HG03558 (cell line): ENCODE results near the gene ACYP2.
A peak's percentile ranks its signal among the peaks of the same experiment; 100 is the strongest.
"Not testable (repeated sequence)": the region's sequence is repeated elsewhere in the genome, so short reads cannot be mapped to it uniquely, and the experiment has no call there.

Experiments
- ATAC-seq: cut with Tn5 transposase; IDR thresholded peaks from one replicate; pipeline ENCODE4 v1.9.1; 2021; ENCODE audit warnings: moderate number of reproducible peaks; ENCODE audit not compliant: unreplicated experiment; ENCODE audit errors: extremely low read depth

ACYP2 gene

DNA sequence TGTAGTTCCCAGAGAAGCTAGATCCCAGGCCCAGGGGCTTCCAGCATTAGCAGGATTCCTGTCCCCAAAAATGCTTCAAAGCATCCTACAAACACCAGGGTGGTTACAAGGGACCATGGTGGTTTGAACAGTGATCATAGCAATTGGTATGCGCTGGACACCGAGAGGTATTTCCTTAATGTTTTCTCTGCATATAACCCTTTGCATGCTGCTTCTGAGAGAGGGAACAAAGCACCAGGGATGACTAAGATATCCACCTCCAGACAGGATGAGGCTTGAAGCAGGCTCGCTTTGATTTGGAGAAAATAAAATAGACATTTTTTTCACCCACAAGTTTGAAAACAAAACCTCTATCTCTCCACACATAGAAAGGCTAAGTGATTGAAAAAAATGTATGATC is 191.1 kb downstream of the ACYP2 start:
- no peak for ATAC-seq

DNA sequence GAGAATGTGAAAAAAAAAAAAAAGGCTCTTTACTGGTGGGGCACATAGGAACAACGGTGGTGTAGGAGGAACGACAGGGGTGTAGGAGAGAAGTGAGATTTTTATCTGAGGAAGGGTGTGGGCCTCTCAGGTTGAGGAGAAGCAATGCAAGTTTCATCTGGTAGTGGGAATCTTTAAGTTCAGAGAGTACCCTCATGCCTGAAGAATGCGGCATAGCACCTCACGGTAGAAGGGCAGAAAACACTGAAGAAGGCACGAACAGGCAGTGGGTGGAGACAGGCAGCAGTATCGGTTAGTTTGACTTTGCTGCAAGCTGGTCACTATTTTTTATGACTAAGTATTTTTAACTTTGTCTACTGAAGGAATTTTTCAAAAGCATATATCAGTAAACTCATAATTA is 192.8 kb downstream of the ACYP2 start:
- no peak for ATAC-seq

DNA sequence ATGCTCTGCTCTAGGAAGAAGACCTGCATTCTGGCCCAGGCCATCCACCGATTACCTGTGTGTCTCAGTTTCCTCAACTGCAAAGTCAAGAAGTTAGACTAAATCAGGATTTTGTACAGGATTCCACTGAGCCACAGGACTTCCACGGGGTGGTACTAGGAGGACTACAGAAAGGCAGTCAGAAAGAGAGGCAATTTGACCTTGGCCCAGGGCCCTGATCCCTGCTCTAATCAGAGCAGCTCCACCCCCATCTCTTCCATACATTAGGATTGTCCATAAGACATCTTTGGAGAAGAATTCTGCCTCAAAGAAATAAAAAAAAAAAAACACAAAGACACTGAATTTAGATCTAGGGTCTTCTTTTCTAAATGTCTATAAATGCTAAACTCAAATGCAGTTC is 193.4 kb downstream of the ACYP2 start:
- no peak for ATAC-seq

DNA sequence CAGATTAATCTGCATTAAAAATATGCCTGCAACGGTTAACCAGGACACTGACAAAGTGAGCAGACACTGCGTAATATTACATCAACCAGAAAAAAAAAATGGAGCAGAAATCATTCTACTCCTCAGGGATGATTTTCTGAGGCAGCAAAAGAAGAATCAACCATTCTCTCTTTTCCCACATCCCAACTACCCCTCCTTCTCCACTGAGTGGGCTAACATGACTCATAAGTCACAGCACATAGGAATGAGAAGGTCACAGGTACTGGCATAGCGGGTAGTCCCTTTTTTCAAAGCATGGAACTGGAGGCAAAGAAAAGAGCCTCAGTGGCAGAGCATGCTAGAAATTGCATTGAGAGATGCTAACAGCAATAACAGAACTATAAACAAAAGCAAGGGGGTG is 194.9 kb downstream of the ACYP2 start:
- no peak for ATAC-seq

DNA sequence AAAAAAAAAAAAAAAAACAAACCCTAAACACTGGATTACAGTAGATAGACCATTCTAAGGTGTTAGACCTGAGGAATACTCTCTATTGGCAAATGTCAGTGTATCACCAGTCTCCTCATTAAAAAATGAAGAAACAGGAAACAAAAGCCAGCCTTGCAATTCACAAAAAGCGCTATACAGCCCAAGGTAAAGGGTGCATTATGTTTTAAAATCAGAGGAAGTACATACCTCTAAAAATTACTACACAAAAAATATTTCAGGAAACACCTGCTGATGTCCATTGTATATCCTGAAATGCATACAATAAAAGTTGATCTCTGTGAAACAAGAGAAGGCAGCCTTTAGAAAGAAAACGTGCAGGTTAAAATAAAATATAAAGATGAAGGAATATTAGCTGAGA is 195.5 kb downstream of the ACYP2 start:
- ATAC-seq = no peak

DNA sequence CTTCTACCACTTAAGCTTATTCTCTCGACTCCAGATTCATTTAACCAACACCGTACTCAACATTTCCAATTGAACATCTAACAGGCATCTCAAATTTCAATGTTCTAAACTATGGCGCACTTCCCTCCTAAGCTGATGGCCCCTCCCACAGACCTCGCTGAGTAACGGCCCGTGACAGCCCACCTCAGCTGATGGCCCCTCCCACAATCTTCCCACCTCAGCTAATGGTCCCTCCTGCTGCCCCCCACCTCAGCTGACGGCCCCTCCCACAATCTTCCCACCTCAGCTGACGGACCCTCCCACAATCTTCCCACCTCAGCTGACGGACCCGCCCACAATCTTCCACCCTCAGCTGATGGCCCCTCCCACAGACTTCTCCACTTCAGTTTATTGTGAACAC is 197.7 kb downstream of the ACYP2 start:
- ATAC-seq = no peak

DNA sequence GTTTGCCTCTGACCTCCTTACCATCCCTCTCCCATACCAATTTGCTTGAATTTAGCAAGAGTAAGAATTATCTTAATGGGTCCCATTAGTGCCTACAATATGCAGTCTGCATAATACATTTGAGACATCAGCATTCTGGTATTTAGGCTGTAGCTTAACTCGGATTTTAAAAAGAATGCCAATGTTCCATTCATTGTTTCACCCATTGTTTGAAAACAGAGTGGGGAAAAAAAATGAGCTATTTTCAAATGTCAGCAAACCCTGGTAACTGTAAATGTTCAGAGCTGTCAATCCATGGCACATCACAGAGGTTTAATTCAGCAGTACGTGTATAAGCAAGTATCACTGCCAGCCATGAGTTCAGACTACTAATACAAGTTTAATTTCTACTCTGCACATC is 202.6 kb downstream of the ACYP2 start:
- no peak for ATAC-seq

DNA sequence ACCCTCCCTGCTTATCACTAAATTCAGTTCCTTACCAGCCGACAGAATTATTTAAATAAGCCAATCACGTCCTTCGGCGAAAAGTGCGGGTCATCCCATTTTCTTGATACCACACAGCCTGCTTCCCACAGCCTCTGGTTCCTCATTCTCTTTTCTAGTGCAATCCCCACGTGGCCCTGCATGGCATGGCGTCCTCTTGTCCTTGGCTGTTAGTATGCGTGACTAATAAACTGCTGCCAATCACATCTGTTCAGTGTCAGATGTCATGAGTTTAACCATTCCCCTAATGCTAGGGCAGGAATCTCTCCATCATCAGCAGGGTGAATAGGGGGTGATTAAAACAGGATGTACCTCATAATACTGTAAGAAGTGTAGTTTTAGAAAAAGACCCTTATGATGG is 203.4 kb downstream of the ACYP2 start:
- ATAC-seq = no peak

DNA sequence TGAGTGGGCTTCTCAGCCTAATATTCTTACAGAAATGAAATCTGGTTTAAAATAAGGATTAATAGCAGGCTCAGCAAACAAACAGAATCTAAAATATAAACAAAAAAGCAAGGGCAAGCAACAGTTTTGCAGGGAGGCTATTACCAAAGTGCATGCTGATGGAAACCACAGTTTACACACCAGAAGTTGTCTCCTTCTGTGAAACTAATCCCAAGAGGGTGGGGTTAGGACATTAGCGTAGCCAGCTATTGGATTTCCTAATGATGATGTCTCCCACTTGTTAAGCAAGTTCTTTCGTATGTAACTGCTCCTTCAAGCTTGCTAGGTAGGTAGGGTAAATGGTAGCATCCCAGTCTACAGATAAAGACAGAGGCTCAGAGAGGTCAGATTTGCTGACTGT is 205.6 kb downstream of the ACYP2 start:
- no peak for ATAC-seq

DNA sequence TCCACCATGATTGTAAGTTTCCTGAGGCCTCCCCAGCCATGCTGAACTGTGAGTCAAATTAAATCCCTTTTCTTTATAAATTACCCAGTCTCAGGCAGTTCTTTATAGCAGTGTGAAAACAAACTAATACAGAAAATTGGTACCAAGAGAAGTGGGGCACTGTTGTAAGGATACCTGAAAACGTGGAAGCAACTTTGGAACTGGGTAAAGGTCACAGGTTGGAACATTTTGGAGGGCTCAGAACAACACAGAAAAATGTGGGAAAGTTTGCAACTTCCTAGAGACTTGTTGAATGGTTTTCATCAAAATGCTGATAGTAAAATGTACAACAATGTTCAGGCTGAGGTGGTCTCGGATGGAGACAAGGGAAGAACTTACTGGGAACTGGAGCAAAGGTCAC is 209.1 kb downstream of the ACYP2 start:
- ATAC-seq = not testable (repeated sequence)

DNA sequence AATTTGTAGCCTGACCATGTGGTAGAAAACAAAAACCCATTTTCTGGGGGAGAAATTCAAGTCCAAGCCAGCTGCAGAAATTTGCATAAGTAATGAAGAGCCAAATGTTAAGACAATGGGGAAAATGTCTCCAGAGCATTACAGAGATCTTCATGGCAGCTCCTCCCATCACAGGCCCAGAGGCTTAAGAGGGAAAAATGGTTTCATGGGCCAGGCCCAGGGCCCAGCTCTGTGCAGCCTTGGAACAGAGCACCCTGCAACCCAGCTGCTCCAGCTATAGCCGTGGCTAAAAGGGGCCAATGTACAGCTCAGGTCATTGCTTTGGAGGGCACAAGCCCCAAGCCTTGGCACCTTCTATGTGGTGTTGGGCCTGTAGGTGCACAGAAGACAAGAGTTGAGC is 209.7 kb downstream of the ACYP2 start:
- ATAC-seq = no peak

DNA sequence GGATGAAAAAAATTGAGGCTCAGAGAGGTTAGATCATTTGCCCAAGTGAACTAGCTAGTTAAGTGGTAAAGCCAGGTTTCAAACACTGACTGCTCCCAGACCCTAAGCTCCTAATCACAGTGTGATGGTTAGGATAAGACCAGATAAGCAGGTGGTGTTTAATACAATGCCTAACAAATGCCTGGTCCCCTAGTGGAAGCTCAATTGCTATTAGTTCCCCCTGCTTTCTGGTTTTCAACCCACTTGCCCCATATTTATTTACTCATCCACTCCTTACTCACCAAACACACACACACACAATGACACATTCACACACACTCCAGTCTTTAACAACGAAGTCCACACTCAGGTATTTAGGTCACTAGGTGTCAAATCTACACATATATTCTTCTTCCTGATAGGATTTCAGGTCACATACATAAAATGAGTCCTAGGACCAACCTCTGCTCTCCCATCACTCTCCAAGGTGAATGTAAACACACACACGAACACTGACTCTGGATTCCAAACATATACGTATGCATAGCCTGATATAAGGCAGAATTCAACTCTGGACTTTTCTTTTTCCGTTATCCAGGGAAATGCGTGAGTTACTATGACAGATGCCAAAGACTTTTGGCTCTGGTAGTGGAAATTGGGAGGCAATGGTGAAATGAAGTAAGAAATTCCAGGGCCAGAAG is 214.2 kb downstream of the ACYP2 start:
- ATAC-seq = no peak

DNA sequence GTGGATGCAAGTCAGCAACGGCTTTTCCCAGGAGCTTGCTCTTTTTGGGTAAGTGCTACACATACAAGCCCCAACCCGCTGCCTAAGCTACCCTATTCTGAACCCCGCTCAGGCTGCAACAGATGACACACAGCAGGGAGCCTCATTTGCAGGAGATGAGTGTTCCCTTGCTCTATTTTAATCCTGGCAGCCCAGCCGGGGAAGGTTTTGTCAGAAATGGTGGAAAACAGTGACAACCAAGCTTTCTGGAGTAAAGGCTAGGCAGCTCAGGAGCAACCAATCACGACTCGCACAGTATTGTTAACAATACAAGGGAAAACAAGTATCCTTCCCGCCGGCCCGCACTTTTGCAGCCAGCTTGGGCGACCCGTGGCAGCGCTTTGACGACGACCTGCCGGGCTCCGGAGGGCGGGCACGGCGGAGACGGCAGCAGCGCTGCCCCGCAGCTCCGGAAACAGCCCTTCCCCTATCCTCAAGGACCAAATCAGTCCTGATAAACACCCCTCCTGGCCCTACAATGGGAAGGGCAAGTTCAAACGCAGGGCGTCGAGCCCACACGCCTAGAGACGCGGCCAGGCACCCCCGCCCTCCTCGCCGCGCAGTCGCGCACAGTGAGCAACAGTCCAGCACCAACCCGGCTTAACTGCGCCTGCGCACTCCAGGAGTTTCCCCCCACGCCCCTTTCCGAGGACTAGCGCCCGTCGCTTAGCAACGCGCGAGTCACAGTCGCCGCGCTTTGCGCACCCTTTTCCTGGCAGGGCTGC is 214.9 kb downstream of the ACYP2 start:
- ATAC-seq = peak; percentile 93

DNA sequence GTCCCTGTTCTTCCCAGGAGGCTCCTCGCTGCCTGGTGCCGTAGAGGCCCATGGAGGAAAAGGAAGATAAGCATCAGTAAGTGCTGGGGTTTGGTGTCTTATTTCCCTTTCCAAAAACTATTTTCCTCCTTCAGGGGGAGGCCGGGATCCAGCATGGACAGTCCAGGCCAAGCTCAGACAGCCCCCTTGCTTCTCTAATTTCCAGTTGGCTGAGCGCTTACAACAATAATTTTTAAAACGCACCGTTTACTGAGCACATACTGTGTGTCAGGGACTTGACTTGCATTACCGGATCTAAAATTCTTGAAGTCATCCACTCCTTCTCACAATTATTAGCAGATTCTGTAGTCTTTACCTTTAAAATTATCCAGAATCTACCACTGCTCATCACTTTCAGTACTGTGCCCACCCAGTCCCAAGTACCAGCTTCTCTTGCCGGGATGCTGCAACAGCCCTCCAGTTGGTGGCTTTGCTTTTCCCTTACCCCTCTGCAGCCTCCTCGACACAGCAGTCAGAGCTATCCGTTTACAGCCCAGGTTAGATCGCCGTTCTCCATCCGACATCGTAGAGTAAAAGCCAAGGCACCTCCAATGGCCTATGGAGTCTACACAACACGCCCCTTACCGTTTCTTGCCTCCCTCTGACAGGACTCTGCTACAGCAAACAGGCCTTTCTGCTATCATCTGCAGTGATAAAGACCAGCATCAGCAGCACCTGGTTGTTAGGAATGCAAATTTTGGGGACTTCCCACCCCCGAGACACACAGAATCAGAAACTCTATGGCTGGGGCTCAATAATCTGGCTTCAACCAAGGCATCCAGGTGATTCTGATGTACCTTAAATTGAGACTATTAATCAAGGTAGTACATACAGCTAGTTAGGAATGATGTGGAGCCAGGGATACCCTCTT is 215.8 kb downstream of the ACYP2 start:
- ATAC-seq = no peak

DNA sequence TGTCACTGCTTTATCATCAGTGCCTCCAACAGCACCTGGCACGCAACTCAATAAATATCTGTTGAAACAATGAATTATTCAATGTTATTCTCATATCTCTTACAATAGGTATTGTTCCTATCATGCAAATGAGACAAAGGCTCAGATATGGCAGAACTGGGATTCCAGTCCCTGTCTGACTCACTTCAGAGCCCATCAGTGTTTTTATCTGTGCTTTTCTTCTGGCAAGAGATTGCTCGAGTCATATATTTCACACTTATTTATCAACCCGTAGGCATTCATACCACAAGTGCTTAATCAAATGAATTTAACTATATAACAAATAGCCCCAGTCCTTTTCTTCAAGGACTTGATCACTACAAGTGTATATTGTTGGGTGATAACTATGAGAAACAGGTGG is 217.0 kb downstream of the ACYP2 start:
- no peak for ATAC-seq

DNA sequence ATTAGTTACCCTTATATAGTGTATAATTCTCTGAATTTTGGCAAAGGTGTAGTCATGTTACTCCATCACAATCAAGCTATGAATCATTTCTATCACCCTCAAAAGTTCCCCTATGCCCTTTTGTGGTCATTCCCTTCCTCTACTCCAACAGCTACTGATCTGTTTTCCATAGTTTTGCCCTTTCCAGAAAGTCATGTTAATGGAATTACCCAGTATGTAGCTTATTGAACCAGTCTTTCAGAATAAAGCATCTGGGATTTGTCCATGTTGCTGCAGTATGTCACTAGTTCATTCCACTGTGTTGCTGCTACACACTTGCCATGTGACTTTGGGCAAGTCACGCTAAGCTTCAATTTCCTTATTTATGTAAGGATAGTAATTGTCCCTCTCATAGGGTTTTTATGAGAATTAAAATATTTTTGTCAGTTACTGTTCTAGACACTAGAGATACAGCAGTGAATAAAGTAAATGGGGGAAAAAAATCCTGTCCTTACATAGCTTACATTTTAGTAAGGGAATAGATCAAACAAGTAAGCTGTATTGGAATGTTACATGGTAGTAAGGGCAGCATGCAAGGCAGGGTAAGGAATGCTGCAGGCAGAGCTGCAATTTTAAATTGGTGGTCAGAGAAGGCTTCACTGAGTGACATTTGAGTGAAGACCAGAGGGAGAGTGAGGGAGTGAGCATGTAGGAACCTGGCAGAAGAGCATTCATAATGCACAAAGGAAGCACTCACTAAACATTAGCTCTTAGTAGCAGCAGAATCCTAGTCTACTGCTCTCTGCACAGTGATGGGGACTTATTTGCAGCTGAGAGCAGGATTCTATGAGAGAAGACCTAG is 220.9 kb downstream of the ACYP2 start:
- no peak for ATAC-seq

DNA sequence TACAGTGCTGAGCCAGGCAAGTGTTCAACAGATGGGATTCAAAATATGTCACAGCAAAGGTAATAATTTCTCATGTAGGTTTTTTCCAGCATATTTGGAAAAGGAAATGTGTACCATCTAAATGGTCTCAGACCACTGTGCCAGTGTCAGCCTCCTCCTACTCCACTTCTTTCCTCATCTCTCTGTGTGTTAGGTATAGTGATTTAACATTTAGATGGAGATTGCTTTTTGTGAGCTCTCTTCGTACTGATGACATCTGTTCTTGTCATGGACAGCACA is 221.5 kb downstream of the ACYP2 start:
- no peak for ATAC-seq

DNA sequence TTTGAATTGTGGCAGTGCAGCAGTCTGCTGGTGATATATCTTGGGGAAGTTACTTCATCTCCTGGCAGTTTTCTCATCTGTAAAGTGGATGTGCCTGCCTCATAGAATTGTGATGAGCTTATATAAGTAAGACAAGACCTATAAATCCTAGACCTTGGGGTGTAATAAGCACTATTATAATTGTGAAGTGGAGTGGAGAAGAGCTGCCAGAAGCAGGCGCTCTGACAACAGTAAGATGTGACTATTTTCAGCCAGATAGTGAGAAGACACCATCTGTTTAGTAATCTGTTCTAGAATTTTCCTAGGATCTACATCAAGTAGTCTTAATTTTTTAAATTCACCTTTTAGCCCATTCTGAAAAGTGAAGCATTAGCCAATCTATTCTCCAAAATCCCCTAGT is 226.2 kb downstream of the ACYP2 start:
- ATAC-seq = no peak

DNA sequence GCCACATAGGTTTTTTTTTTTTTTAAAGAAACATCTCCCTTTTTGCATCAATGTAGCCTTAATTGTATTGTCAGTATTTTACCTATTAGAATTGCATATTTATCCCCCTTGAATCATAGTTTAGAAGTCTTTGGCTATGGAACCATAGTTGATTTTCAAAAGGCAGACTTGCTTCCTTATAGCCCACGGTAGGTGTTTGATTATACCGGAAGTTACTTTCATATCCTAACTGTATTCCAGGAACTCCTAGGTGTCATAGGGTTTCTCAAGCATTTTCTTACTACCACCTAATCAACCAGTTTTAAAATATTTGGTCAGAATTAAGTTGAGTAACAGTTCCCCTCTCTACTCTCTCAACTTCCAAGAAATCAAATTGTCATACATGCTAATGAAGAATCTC is 227.2 kb downstream of the ACYP2 start:
- no peak for ATAC-seq

DNA sequence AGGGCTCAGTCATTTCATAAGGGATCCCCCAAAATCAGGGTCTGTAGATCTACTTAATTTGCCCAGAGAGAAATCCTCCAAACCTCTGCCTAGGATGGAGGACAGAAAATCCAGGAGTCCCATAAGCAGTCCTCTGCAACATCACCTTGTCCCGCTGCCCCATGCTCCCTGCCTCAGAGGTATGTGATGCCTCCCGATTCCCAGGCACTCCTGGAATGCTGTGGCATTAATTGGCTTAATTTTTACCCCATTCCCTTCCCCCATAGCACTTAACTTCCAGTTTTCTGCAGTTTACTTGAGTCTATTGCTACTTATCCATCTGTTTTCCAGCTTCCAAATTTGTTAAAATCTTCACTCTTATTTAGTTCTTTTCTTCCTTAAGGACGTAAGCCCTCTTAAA is 232.2 kb downstream of the ACYP2 start:
- ATAC-seq = no peak
